Glomerular visceral epithelial cell (primary cell): ENCODE measurements around the gene IPO13.

Experiments
- DNase-seq: peaks from one replicate; pipeline ENCODE4 v3.0.0-alpha.2; 2016; ENCODE audit errors: extremely low spot score

Gene IPO13

GRCh38 chr1:43946236-43947060, at the start of gene IPO13:
Gene IPO13, plus strand, starts transcription at chr1:43946950. Its CDS starts 651 bp downstream, at chr1:43947601.
- peak; percentile 96 for DNase-seq

GRCh38 chr1:43898981-43899380, 47.8 kb upstream of the IPO13 start:
- no peak for DNase-seq

- DNase-seq: no peak
Observed at GRCh38 chr1:43900386-43900785, 46.4 kb upstream of the IPO13 start.

- DNase-seq: no peak
Observed at GRCh38 chr1:43901196-43901961, 45.4 kb upstream of the IPO13 start.

GRCh38 chr1:43902058-43902831, 44.5 kb upstream of the IPO13 start:
- no peak for DNase-seq

- DNase-seq: no peak
Observed at GRCh38 chr1:43904660-43905551, 41.8 kb upstream of the IPO13 start.

GRCh38 chr1:43908226-43908625, 38.5 kb upstream of the IPO13 start:
- no peak for DNase-seq

GRCh38 chr1:43908858-43909257, 37.9 kb upstream of the IPO13 start:
- no peak for DNase-seq

- DNase-seq: no peak
Observed at GRCh38 chr1:43910343-43910742, 36.4 kb upstream of the IPO13 start.

- no peak for DNase-seq
Observed at GRCh38 chr1:43912607-43913006, 34.1 kb upstream of the IPO13 start.

- DNase-seq: no peak
Observed at GRCh38 chr1:43913051-43913501, 33.7 kb upstream of the IPO13 start.

- DNase-seq: no peak
Observed at GRCh38 chr1:43913666-43914360, 32.9 kb upstream of the IPO13 start.

GRCh38 chr1:43914576-43915525, 31.9 kb upstream of the IPO13 start:
- DNase-seq: no peak

GRCh38 chr1:43919906-43920305, 26.8 kb upstream of the IPO13 start:
- no peak for DNase-seq

- no peak for DNase-seq
Observed at GRCh38 chr1:43921022-43921421, 25.7 kb upstream of the IPO13 start.

- no peak for DNase-seq
Observed at GRCh38 chr1:43924516-43924915, 22.2 kb upstream of the IPO13 start.

GRCh38 chr1:43925846-43926245, 20.9 kb upstream of the IPO13 start:
- no peak for DNase-seq

GRCh38 chr1:43930168-43930948, 16.4 kb upstream of the IPO13 start:
- no peak for DNase-seq

GRCh38 chr1:43930949-43931275, 15.8 kb upstream of the IPO13 start:
- DNase-seq: no peak
